COR-L47 (cell line): Measurements from ENCODE around the gene TSSC4.

ENCODE experiments used
- DNase-seq: peaks from one replicate; lab custom pipeline; 2025; lab: John Stamatoyannopoulos, UW

The TSSC4 gene

GRCh38 chr11:2447951-2448650, 47.6 kb downstream of the TSSC4 start:
- DNase-seq, result no peak

GRCh38 chr11:2448661-2449547, 48.4 kb downstream of the TSSC4 start:
- DNase-seq, result no peak

- no peak for DNase-seq
Measured at GRCh38 chr11:2449548-2450320, 49.2 kb downstream of the TSSC4 start.

GRCh38 chr11:2450321-2451041, 49.9 kb downstream of the TSSC4 start:
- DNase-seq, result no peak

GRCh38 chr11:2451336-2451735, 50.8 kb downstream of the TSSC4 start:
- DNase-seq, result no peak

- no peak for DNase-seq
Measured at GRCh38 chr11:2451916-2452315, 51.4 kb downstream of the TSSC4 start.

GRCh38 chr11:2452321-2453012, 51.9 kb downstream of the TSSC4 start:
- no peak for DNase-seq

GRCh38 chr11:2453436-2453835, 52.9 kb downstream of the TSSC4 start:
- no peak for DNase-seq
